OCI-M2 (cell line): ENCODE measurements around the gene EPHB1.
"Not testable (repeated sequence)": the region's sequence is repeated elsewhere in the genome, so short reads cannot be mapped to it uniquely, and the experiment has no call there.

Experiments
- DNase-seq: peaks from one replicate; lab custom pipeline; 2025; ENCODE audit not compliant: unreplicated experiment; lab: John Stamatoyannopoulos, UW

EPHB1 gene

GRCh38 chr3:134938029-134938525, 143.0 kb downstream of the EPHB1 start:
- DNase-seq = no peak

- no peak for DNase-seq
Observed at GRCh38 chr3:134939978-134940377, 144.9 kb downstream of the EPHB1 start.

- no peak for DNase-seq
Observed at GRCh38 chr3:134941820-134942219, 146.8 kb downstream of the EPHB1 start.

- no peak for DNase-seq
Observed at GRCh38 chr3:134944429-134944828, 149.4 kb downstream of the EPHB1 start.

- DNase-seq = no peak
Observed at GRCh38 chr3:134949150-134949549, 154.1 kb downstream of the EPHB1 start.

- no peak for DNase-seq
Observed at GRCh38 chr3:134952371-134952770, 157.3 kb downstream of the EPHB1 start.

GRCh38 chr3:134955874-134956273, 160.8 kb downstream of the EPHB1 start:
- no peak for DNase-seq

GRCh38 chr3:134956395-134956794, 161.3 kb downstream of the EPHB1 start:
- no peak for DNase-seq

GRCh38 chr3:134956844-134957243, 161.8 kb downstream of the EPHB1 start:
- no peak for DNase-seq

- no peak for DNase-seq
Observed at GRCh38 chr3:134959516-134959915, 164.5 kb downstream of the EPHB1 start.

- DNase-seq = no peak
Observed at GRCh38 chr3:134964226-134964625, 169.2 kb downstream of the EPHB1 start.

GRCh38 chr3:134965865-134966481, 170.9 kb downstream of the EPHB1 start:
- DNase-seq = no peak

- DNase-seq = no peak
Observed at GRCh38 chr3:134970895-134971294, 175.8 kb downstream of the EPHB1 start.

- DNase-seq = no peak
Observed at GRCh38 chr3:134971306-134971705, 176.2 kb downstream of the EPHB1 start.

- DNase-seq = not testable (repeated sequence)
Observed at GRCh38 chr3:134971907-134972306, 176.8 kb downstream of the EPHB1 start.

- DNase-seq = no peak
Observed at GRCh38 chr3:134972836-134973455, 177.9 kb downstream of the EPHB1 start.

- no peak for DNase-seq
Observed at GRCh38 chr3:134974624-134975023, 179.6 kb downstream of the EPHB1 start.

- no peak for DNase-seq
Observed at GRCh38 chr3:134976948-134977347, 181.9 kb downstream of the EPHB1 start.

GRCh38 chr3:134978658-134979057, 183.6 kb downstream of the EPHB1 start:
- DNase-seq = no peak

GRCh38 chr3:134985864-134986715, 191.0 kb downstream of the EPHB1 start:
- DNase-seq = no peak

- no peak for DNase-seq
Observed at GRCh38 chr3:134988666-134989065, 193.6 kb downstream of the EPHB1 start.

GRCh38 chr3:134991003-134991402, 195.9 kb downstream of the EPHB1 start:
- DNase-seq = no peak
